Left cardiac atrium (tissue), 4 donors: ENCODE data around the gene ANKRD11. TPM values are rescaled to one million over a fixed set of nuclear protein-coding genes. Genes with fewer than 3 reads are reported as not detected.
A peak's percentile ranks its signal among the peaks of the same experiment; 100 is the strongest.

Experiments
- ATAC-seq, 2 donors: fragments of 200-7000 bp; cut with Tn5 transposase; one replicate each; pipeline ENCODE4 v1.9.1; 2020; ENCODE audit warnings: mild to moderate bottlenecking in 2 of 2, moderate library complexity in 2 of 2
- DNase-seq: peaks from one replicate; pipeline ENCODE4 v3.0.0-alpha.2; 2020
- intact Hi-C, 2 donors: fragments of 100-400 bp; cut with DNase I; formaldehyde crosslinking; loops; one replicate each; pipeline versions ENCODE4 v1.14.1 to v1.15.1; 2022 to 2023
- long read RNA-seq: library from polyadenylated mRNA; unstranded; transcript quantifications from one replicate; pipeline ENCODE4 v2.0.0, GENCODE V29; 2021
- total RNA-seq, 2 donors: library from RNA; stranded (reverse); fragmentation: NEBNext Ultra II Directional; extraction: Animal tissue kit (Norgen Biotek cat#: 25700); gene quantifications; one replicate each; pipeline ENCODE4 v1.2.1, GENCODE V29; 2021
- donor health status: DM: no; HTN: yes; CAD: no.
- donor health status: DM: no; HTN: yes; CAD: no; lungs with severe emphysema.
- donor health status: DM: yes; HTN: yes; CAD: no.
- donor health status: Dilated cardiomyopathy.

Gene ANKRD11
- total RNA-seq, result 10 to 100 TPM; 74.3 to 86.2 TPM
- long read RNA-seq, partial matches to known transcripts, result 20 of 36 reads
- long read RNA-seq, other reads (novel, unspliced or antisense), result 14 of 36 reads

- intact Hi-C loops, result no loop called here
- peak; percentile 99 for DNase-seq
- ATAC-seq, result peak; percentile 98 to 99
Measured at GRCh38 chr16:89490439-89491237, at the start of gene ANKRD11. Gene ANKRD11, minus strand, starts transcription at chr16:89490561. Its CDS starts 173,542 bp downstream, at chr16:89317019.

GRCh38 chr16:89538286-89538685 lies 47.9 kb upstream of the ANKRD11 start:
- ATAC-seq (no peak), DNase-seq (no peak)
- intact Hi-C loops, result no loop called here

GRCh38 chr16:89537549-89537925 lies 47.2 kb upstream of the ANKRD11 start:
- no peak for ATAC-seq
- DNase-seq, result no peak
- intact Hi-C loops, result no loop called here

- DNase-seq, result no peak
- intact Hi-C loops, result no loop called here
- no peak for ATAC-seq
Measured at GRCh38 chr16:89536886-89537548, 46.7 kb upstream of the ANKRD11 start.

- DNase-seq (no peak), ATAC-seq (no peak)
- intact Hi-C loops, result no loop called here
Measured at GRCh38 chr16:89536371-89536770, 46.0 kb upstream of the ANKRD11 start.

GRCh38 chr16:89534252-89534756 lies 43.9 kb upstream of the ANKRD11 start:
- DNase-seq (no peak), ATAC-seq (peak; percentile 67 to 71)
- intact Hi-C loops, result no loop called here

- no peak for ATAC-seq
- intact Hi-C loops, result no loop called here
- DNase-seq, result no peak
Measured at GRCh38 chr16:89531821-89532526, 41.6 kb upstream of the ANKRD11 start.

GRCh38 chr16:89530401-89531381 lies 40.3 kb upstream of the ANKRD11 start:
- intact Hi-C loops, result no loop called here
- DNase-seq (no peak), ATAC-seq (no peak)

- DNase-seq (no peak), ATAC-seq (no peak)
- intact Hi-C loops, result no loop called here
Measured at GRCh38 chr16:89529097-89529496, 38.7 kb upstream of the ANKRD11 start.

GRCh38 chr16:89525146-89525913 lies 35.0 kb upstream of the ANKRD11 start:
- ATAC-seq (peak; percentile 57 to 60), DNase-seq (peak; percentile 49)
- intact Hi-C loops, result no loop called here

- intact Hi-C loops, result no loop called here
- peak in 1 of 2 donors; percentile 43 for ATAC-seq
Measured at GRCh38 chr16:89523680-89524344, 33.5 kb upstream of the ANKRD11 start.

GRCh38 chr16:89522287-89522686 lies 31.9 kb upstream of the ANKRD11 start:
- intact Hi-C loops, result no loop called here
- ATAC-seq, result no peak
- DNase-seq, result no peak

More at GRCh38 chr16:89523680-89524344, 33.5 kb upstream of the ANKRD11 start:
- no peak for DNase-seq

- DNase-seq (no peak), ATAC-seq (no peak)
- intact Hi-C loops, result no loop called here
Measured at GRCh38 chr16:89519881-89520280, 29.5 kb upstream of the ANKRD11 start.

- DNase-seq (no peak), ATAC-seq (no peak)
- intact Hi-C loops, result no loop called here
Measured at GRCh38 chr16:89517128-89517527, 26.8 kb upstream of the ANKRD11 start.

- ATAC-seq (no peak), DNase-seq (no peak)
- intact Hi-C loops, result no loop called here
Measured at GRCh38 chr16:89512453-89512852, 22.1 kb upstream of the ANKRD11 start.

- intact Hi-C loops, result no loop called here
- DNase-seq, result no peak
- ATAC-seq, result no peak
Measured at GRCh38 chr16:89511374-89511773, 21.0 kb upstream of the ANKRD11 start.

GRCh38 chr16:89510526-89510925 lies 20.2 kb upstream of the ANKRD11 start:
- DNase-seq (no peak), ATAC-seq (no peak)
- intact Hi-C loops, result no loop called here
